Panc1 (cell line): Measurements from ENCODE around the gene BEX5. TPM values are rescaled to one million over a fixed set of nuclear protein-coding genes. Genes with fewer than 3 reads are reported as not detected.
A peak's percentile ranks its signal among the peaks of the same experiment; 100 is the strongest.
"Not testable (repeated sequence)": the region's sequence is repeated elsewhere in the genome, so short reads cannot be mapped to it uniquely, and the experiment has no call there.

ENCODE experiments used
- ATAC-seq: fragments of 200-7000 bp; cut with Tn5 transposase; 2 replicates; pipeline ENCODE4 v1.9.1; 2020; ENCODE audit warnings: mild to moderate bottlenecking, moderate library complexity
- BruUV-seq: library from RNA; stranded (reverse); fragments of 400-500 nt; replicated peaks from 2 replicates; lab custom pipeline; 2021; lab: Mats Ljungman, UMichigan
- CTCF ChIA-PET: fragments of 300-600 bp; sonication (Branson Sonifier 250); formaldehyde crosslinking; loops from one replicate; lab custom pipeline; 2022; ENCODE audit warnings: antibody characterized with exemption; lab: Charles Lee
- POLR2A ChIA-PET: fragments of 300-600 bp; sonication (Branson Sonifier 250); formaldehyde crosslinking; loops from one replicate; lab custom pipeline; 2022; ENCODE audit warnings: antibody characterized with exemption; lab: Charles Lee
- DNase-seq: peaks from one replicate; pipeline ENCODE4 v3.0.0-alpha.2; 2010; ENCODE audit warnings: low read depth, low spot score
- H3K27ac ChIP-seq: 2 replicates; pipeline ENCODE4 v1.5.1; 2011; ENCODE audit warnings: mild to moderate bottlenecking, low read length, inconsistent platforms
- H3K27me3 ChIP-seq: fragments of 200-500 bp; sonication (Bioruptor generic); 2 replicates; pipeline ENCODE4 v1.6.0; 2014; ENCODE audit warnings: low read length, inconsistent platforms; ENCODE audit not compliant: control insufficient read depth, insufficient read depth
- H3K36me3 ChIP-seq: fragments of 200-500 bp; sonication (Bioruptor generic); 2 replicates; pipeline ENCODE4 v1.5.1; 2014; ENCODE audit warnings: inconsistent platforms, mild to moderate bottlenecking, low read length, moderate library complexity; ENCODE audit not compliant: control insufficient read depth, insufficient read depth
- H3K4me1 ChIP-seq: 2 replicates; pipeline ENCODE4 v1.5.1; 2011; ENCODE audit warnings: inconsistent platforms, mild to moderate bottlenecking, low read length, moderate library complexity; ENCODE audit not compliant: control insufficient read depth, insufficient read depth
- H3K4me3 ChIP-seq, 2 experiments: 2 replicates each; pipeline ENCODE4 v1.5.1; 2011 to 2012; ENCODE audit warnings: low read depth in 2 of 2, low read length in 2 of 2, mild to moderate bottlenecking in 2 of 2, inconsistent platforms in 1 of 2, moderate library complexity in 1 of 2
- H3K9me3 ChIP-seq: fragments of 200-500 bp; sonication (Bioruptor generic); 2 replicates; pipeline ENCODE4 v1.5.1; 2014; ENCODE audit warnings: low read depth, mild to moderate bottlenecking, inconsistent platforms, low read length, moderate library complexity; ENCODE audit not compliant: control insufficient read depth, insufficient read depth
- CTCF ChIP-seq: fragments of 450-650 bp; IDR thresholded peaks from 2 replicates; pipeline ENCODE4 v1.5.1; 2017; ENCODE audit warnings: mild to moderate bottlenecking
- POLR2AphosphoS5 ChIP-seq: IDR thresholded peaks from 2 replicates; pipeline ENCODE4 v1.6.1; 2012; ENCODE audit warnings: mild to moderate bottlenecking, low read depth, low read length, moderate library complexity
- REST ChIP-seq, 2 experiments: IDR thresholded peaks; 2 replicates each; pipeline ENCODE4 v1.6.1; 2011 to 2012; ENCODE audit warnings: low read depth in 2 of 2, control low read depth in 1 of 2, low read length in 1 of 2, mild to moderate bottlenecking in 1 of 2, moderate library complexity in 1 of 2; ENCODE audit not compliant: insufficient read depth in 1 of 2
- SIN3A ChIP-seq: IDR thresholded peaks from 2 replicates; pipeline ENCODE4 v1.6.1; 2012; ENCODE audit warnings: low read depth, mild to moderate bottlenecking, low read length, moderate library complexity, borderline replicate concordance; ENCODE audit not compliant: insufficient read depth
- TCF7L2 ChIP-seq: IDR thresholded peaks from 2 replicates; pipeline ENCODE4 v1.6.1; 2011; ENCODE audit warnings: mild to moderate bottlenecking, low read depth, low read length, inconsistent platforms
- in situ Hi-C: cut with HindIII; loops from 2 replicates; pipeline ENCODE4 v1.10.0; 2016; ENCODE audit warnings: low sequenced_read_pairs, low pct_unique_long_range_greater_than_20kb
- intact Hi-C: fragments of 100-400 bp; cut with micrococcal nuclease; formaldehyde crosslinking; loops from one replicate; pipeline ENCODE4 v1.10.0; 2022; ENCODE audit not compliant: unreplicated experiment
- total RNA-seq: library from RNA; stranded (reverse); gene quantifications from one replicate; pipeline ENCODE4 v1.2.1, GENCODE V29; 2021; ENCODE audit not compliant: unreplicated experiment

Gene BEX5
- total RNA-seq, 1 experiment from 2014 or later: 0.21 TPM

GRCh38 chrX:102140876-102141275 lies 14.9 kb downstream of the BEX5 start:
- DNase-seq, H3K27me3 ChIP-seq, ATAC-seq, H3K36me3 ChIP-seq, H3K4me1 ChIP-seq, in situ Hi-C loops, H3K4me3 ChIP-seq, POLR2A ChIA-PET, BruUV-seq, H3K27ac ChIP-seq, CTCF ChIA-PET, H3K9me3 ChIP-seq, intact Hi-C loops: not testable (repeated sequence)

GRCh38 chrX:102138064-102138463 lies 17.7 kb downstream of the BEX5 start:
- no peak overlapping the region for H3K4me3 ChIP-seq
- no peak for DNase-seq
- TF ChIP-seq REST (IDR thresholded peaks at IDR 0.05; ENCODE audit: insufficient read depth in 1 of 2, low read depth in 2 of 2, low read length in 1 of 2) (peak in 1 of 2 experiments; percentile 61; a peak in 2 of 4 replicates), POLR2AphosphoS5 (no peak), SIN3A (no peak), CTCF (no peak)
- in situ Hi-C loops (no loop called here), intact Hi-C loops (no loop called here)
- ATAC-seq: no peak
- H3K36me3 ChIP-seq: no peaks in the 10 kb centered on the region
- no peak overlapping the region for H3K27ac ChIP-seq
- no TSS peak for BruUV-seq
- POLR2A ChIA-PET: no interaction called here
- no peaks in the 10 kb centered on the region for H3K4me1 ChIP-seq
- CTCF ChIA-PET: no interaction called here
- H3K27me3 ChIP-seq: peaks cover 2% of the 10 kb centered on the region; the same call in 1 of the 2 replicates
- no peaks in the 10 kb centered on the region for H3K9me3 ChIP-seq

GRCh38 chrX:102129473-102129872 lies 26.3 kb downstream of the BEX5 start:
- DNase-seq (no peak), ATAC-seq (no peak)
- Histone ChIP-seq H3K4me3 (no peak overlapping the region), H3K9me3 (no peaks in the 10 kb centered on the region), H3K36me3 (no peaks in the 10 kb centered on the region), H3K4me1 (no peaks in the 10 kb centered on the region), H3K27ac (no peak overlapping the region), H3K27me3 (peaks cover 4% of the 10 kb centered on the region; the same call in 1 of the 2 replicates)
- BruUV-seq: no TSS peak
- ChIA-PET CTCF (no interaction called here), POLR2A (no interaction called here)
- TF ChIP-seq POLR2AphosphoS5 (no peak), CTCF (peak; percentile 54; the same call in 1 of the 2 replicates), TCF7L2 (no peak), SIN3A (no peak)
- in situ Hi-C loops (no loop called here), intact Hi-C loops (no loop called here)
